ENCODE measurements around the gene CEP68. TPM values are rescaled to one million over a fixed set of nuclear protein-coding genes. Genes with fewer than 3 reads are reported as not detected.

The CEP68 gene
- polyA plus RNA-seq, 1 of the 3 experiments (the other 2 are of a cell fraction): 6.2 TPM

GRCh38 chr2:65136253-65136652, 80.0 kb downstream of the CEP68 start:
- Histone ChIP-seq H3K9me3 (no peaks in the 10 kb centered on the region), H3K79me2 (ENCODE audit: insufficient read depth) (no peaks in the 10 kb centered on the region), H3K36me3 (replicated peaks in 1 of 2; ENCODE audit: control insufficient read depth in 1 of 2, insufficient read depth in 2 of 2, low read length in 1 of 2) (no peaks in the 10 kb centered on the region), H3F3A (replicated peaks; ENCODE audit: insufficient read depth) (no peaks in the 10 kb centered on the region), H3K4me1 (ENCODE audit: control insufficient read depth in 1 of 2, insufficient read depth in 2 of 2, low read depth in 1 of 2, low read length in 1 of 2) (no peaks in the 10 kb centered on the region), H3K4me3 (ENCODE audit: low read depth in 2 of 2, low read length in 1 of 2) (no peak overlapping the region), H2AFZ (ENCODE audit: low read depth) (no peak overlapping the region), H3K27me3 (ENCODE audit: insufficient read depth) (no peaks in the 10 kb centered on the region), H3K4me2 (no peak overlapping the region), H4K20me1 (ENCODE audit: insufficient read depth) (no peaks in the 10 kb centered on the region), H3K27ac (ENCODE audit: low read depth in 2 of 2, low read length in 1 of 2) (no peak overlapping the region), H3K9me2 (no peaks in the 10 kb centered on the region), H3K9ac (no peak overlapping the region)
- DNase-seq: no peak
- TF ChIP-seq SMC3 (IDR thresholded peaks at IDR 0.05; ENCODE audit: low read depth, low read length): no peak
- no peak for TF ChIP-seq REST (IDR thresholded peaks at IDR 0.05; ENCODE audit: low read depth, low read length)
- TF ChIP-seq CTCF (IDR thresholded peaks at IDR 0.05): no peak
- TF ChIP-seq USF1 (IDR thresholded peaks at IDR 0.05; ENCODE audit: borderline replicate concordance, low read depth): no peak
- TF ChIP-seq FOSL2 (IDR thresholded peaks at IDR 0.05; ENCODE audit: borderline replicate concordance, low read depth): no peak
- CTCF ChIA-PET: no interaction called here
- 100% methylated on average over 1 of the region's 1 CpG for WGBS (ENCODE audit: low lambda C conversion rate)
- POLR2A ChIA-PET: no interaction called here

Other genes starting within 250 kb of the CEP68 start
- 4.4 and 4.7 TPM in 2 replicates for gene SLC1A4, start 67.0 kb upstream of the CEP68 start, polyA plus RNA-seq (2012; rRNA removed)
- gene RAB1A, start 73.7 kb downstream of the CEP68 start, polyA plus RNA-seq (2012; rRNA removed): 111 and 113 TPM in 2 replicates
- 53.0 and 72.7 TPM in 2 replicates for gene ACTR2, start 171.4 kb downstream of the CEP68 start, polyA plus RNA-seq (2012; rRNA removed)